Measurements from ENCODE around the gene POLR3A.
"Not testable (repeated sequence)": the region's sequence is repeated elsewhere in the genome, so short reads cannot be mapped to it uniquely, and the experiment has no call there.

The POLR3A gene

GRCh38 chr10:78015546-78015945 lies 13.8 kb downstream of the POLR3A start:
- DNase-seq: no peak

DNA sequence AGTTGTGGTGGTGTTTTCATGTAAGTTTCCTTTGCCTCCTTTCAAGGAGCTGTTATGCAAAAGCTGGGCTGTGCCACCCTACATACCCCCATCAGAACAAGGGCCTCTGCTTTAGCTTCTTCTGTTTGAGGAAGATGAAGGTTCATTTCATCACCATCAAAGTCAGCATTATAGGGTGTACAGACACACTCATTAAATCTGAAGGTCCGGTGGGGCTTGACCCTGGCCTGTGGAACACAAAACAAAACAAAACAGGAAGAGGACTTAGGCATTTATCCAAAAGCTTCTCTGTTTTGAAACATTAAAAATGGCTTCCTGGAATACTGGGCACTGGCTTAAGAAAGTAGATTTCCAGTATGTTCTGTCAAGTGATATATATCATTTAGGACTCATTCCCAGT lies 15.8 kb downstream of the POLR3A start:
- DNase-seq: no peak

DNA sequence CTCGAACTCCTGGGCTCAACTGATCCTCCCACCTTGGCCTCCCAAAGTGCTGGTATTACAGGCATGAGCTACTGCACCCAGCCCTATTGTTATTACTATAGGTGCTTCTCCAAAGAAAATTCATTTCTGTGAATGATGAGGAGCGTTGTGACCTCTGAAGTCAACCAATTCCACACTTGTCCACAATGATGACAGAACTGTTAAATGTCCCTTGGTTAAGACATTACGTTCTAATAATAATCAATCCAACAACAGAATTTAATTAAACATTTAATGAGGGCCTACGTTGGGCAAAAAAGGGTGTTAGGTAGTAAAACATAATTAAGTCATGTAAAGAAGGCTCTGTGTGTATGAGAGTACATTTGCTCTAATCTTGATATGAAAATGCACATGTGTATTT lies 18.2 kb downstream of the POLR3A start:
- DNase-seq: no peak

GRCh38 chr10:78010278-78010677 lies 19.0 kb downstream of the POLR3A start:
- DNase-seq: no peak

DNA sequence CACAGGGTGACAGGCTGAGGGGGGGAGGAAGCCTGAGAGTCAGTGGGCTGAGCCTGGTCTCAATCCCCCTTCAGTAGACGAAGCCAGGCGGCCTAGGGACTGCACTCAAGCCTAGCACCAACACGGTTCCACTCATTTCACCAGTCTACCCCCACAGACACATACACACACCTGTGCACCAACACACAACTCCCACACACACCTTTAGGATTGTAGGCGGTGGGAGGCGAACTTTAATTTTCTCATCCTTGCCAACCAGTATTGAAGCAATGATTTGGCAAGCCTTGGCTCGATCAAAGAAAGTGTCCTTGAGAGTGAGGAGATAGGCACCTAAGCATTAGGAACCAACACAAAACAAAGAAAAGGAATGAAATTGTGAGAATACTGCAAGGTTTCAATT lies 19.7 kb downstream of the POLR3A start:
- no peak for DNase-seq

GRCh38 chr10:78007172-78007571 lies 22.1 kb downstream of the POLR3A start:
- DNase-seq: no peak

DNA sequence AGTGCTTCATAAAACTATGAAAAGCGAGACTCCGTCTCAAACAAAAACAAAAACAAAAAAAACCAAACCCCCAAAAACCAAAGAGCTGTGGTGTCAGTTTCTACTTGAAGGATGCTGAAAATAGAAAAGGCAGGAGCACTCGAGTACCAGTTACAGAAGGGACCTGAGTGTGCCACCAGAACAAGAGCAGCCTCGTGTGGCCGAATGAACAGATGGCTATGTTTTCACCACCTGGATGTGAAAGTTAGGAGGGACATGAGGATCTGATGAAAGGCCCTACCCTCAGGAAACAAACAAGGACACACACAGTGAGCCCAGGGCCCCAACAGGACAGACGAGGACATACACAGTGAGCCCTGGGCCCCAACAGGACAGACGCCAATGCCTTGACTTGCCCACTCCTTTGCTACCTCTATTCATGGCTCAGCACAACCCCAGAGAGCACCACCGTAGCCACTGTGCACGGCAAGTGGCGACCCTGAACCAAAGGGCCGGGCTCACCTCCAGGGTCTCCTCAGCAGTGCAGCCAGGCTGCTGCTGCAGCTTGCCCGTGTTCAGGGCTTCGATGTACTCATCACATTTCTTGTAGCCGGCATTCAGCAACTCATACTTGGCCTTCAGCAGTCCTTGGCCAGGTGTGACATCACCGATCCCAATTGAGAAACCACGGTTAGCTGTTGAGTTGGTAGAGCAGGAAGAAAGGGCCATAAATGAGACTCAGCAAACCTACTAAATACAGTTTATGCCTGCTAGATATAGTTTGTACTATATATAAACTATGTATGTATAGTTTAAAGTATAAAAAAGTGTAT lies 24.9 kb downstream of the POLR3A start:
- no peak for DNase-seq

DNA sequence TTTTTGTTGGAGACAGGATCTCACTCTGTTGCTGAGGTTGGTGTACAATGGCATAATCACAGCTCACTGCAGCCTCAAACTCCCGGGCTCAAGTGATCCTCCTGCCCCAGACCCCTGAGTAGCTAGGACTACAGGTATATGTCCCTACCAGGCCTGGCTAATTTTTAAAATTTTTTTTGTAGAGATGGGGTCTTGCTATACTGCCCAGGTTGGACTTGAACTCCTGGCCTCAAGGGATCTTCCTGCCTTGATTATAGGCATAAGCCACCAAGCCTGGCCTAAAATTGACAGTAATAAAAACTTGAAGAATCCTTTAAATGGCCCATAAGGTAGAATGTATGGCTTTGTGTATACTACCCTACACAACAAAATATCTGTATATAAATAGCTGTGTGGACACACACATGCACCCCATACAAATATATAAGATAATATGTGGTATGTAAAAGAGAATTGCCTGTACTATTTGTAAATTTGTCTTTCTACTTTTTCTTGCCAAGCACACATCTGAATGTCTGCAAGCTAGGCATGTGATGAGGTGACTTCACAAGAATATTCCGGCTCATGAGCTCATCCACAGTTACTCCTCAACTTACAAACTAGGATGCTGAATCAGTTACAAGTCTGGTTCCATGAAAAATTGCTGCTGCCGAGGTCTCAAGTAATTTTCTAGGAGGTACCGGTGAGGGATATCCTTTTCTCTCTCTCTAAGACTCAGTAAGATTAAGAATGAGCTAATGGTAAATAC lies 26.6 kb downstream of the POLR3A start:
- DNase-seq: no peak

DNA sequence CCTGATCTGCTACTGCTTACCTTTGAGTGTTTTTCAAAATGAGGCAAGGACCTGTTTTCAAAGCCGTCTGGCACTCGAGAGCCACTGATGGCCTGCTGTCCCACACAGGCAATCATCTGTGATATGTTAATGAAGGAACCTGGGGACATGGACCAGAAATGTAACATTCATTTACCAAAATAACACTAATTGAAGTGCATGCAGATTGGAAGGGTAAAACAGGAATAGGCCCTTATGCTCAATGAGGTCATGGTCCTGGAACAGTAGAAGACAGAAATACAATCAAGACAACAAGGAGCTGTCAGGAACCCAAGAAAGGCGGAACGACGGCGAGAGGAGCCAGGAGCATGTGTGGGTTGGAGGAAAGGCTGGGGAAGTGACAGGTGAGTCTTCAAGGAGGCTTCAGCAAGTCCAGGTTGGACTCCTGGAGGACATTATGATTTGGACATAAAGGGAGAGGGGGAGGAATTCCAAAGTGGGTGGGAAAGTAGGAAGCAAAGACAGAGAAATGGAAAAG lies 28.3 kb downstream of the POLR3A start:
- DNase-seq: no peak

DNA sequence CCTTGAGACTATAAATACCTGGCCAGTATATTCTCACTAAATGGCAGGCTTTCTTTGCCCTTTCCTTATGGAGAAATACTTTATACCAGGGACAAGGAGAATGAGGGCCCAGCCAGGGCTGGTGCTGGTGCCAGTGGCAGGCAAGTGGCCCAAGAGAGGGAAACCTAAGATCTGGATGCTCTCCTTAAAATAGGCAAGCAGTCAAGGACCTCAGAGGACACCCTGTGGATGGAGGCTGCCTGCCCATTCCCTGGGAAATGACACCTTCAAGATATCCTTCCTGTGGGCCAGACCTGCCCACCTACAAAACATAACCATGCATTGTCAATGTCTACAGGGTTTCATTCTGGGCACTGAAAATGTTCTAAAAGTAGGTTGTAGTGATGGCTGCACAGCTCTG lies 29.1 kb downstream of the POLR3A start:
- DNase-seq: no peak

DNA sequence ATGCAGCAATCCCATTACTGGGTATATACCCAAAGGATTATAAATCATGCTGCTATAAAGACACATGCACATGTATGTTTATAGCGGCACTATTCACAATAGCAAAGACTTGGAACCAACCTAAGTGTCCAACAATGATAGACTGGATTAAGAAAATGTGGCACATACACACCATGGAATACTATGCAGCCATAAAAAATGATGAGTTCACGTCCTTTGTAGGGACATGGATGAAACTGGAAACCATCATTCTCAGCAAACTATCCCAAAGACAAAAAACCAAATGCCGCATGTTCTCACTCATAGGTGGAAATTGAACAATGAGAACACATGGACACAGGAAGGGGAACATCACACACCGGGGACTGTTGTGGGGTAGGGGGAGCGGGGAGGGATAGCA lies 30.5 kb downstream of the POLR3A start:
- DNase-seq: not testable (repeated sequence)

DNA sequence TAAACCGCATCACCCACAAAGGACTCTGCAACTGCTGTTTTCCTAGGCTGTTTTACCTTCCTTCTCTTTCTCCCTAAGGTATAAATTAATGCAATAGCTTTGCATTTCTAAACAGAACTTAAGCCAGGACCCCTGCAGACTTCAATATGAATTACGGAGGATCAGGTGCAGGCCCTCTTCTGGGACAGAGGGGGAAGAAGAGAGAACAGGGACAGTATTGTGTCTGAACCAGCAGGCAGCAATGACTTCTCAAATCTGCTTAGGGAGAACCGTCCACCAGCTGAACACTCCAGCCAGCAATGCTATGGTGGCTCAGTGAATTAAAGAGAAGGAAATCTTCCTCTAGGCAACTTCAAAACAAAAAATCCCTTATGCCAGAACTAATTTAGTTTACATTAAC lies 35.7 kb downstream of the POLR3A start:
- no peak for DNase-seq

DNA sequence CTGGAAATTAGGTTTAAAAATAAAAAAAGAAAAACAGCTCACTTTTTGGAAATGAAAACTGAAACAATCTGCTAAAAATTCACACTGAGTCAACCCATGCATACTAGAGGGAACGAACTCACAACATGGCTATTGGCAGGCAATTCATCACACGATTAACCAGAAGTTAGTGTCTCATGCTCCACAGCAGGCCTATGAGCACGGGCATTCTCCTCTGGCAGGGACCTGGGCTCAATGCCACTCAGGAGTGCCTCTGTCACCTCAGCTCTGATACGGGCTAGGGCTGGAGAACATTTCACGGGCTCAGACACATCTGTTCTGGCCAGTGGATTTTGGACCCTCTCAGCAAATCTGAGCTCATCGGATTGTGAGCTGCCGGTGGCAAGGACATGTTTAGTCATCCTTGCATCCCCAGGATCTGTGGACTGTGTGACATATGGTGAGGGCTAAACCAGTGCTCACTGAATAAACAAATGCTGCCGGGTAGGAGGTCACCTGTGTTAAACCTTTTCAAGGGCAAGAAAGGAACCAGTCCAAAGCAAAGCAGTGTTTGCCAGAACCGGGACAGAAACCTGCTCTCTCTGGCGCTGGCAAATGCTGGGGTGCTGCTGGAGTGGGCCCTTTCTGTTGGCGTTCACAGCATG lies 40.1 kb downstream of the POLR3A start:
- no peak for DNase-seq

GRCh38 chr10:77987671-77988255 lies 41.6 kb downstream of the POLR3A start:
- DNase-seq: no peak

GRCh38 chr10:77984986-77985385 lies 44.3 kb downstream of the POLR3A start:
- DNase-seq: no peak

- no peak for DNase-seq
Observed at GRCh38 chr10:77983384-77984341, 45.7 kb downstream of the POLR3A start.

DNA sequence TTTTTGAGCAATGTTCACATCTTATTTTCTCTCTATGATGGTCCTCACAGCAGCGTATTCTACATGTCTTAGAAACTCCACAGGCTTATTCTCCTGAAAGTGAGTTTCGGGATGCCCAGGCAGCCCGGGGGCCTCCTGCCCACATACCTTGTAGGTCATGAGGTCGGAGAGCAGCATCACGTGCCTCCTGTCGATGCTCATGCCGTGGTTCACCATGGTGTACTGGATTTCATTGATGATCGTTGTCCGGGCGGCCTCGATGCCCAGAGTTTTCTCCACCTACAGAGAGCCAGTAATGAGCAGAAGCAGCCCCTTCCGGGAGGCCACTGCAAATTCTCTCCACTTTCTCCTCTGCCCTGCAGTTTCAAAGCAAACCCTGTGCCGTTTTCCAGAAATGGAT lies 48.0 kb downstream of the POLR3A start:
- no peak for DNase-seq

DNA sequence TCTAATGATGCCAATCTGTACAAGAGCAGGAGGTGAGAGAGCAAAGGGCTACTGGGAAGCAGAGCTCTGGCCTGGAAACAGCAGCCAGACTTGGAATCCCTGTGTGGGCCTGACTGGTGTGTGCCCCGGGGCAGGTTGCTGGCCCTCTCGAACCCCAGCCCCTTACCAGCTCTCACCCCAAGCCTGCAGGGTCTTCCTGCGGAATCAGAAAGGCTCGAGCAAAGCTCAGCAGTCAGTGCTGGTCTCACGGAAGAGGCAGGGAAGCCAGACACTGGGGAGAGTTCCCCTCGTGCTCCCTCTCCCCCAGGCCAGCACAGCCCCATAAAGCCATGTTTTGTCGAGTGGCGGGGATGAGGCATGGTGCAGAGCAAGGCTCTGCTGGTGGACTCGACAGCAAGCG lies 50.1 kb downstream of the POLR3A start:
- no peak for DNase-seq

DNA sequence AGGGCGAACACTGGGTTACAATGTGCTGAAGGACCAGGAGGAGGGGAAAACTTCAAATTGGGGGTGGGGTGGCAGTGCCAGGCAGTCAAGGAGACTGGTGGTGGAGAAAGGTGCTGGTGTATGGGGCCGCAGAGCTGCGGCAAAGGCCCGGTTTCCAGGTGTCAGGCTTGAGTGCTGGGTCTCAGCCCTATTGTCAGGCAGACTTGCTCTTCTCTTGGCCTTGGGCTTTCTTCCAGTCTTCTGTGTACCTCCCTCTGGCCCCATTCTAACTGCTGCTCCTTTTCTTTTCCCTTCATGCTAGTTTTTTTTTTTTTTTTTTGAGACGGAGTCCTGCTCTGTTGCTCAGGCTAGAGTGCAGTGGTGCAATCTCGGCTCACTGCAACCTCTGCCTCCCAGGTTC lies 51.0 kb downstream of the POLR3A start:
- DNase-seq: no peak

DNA sequence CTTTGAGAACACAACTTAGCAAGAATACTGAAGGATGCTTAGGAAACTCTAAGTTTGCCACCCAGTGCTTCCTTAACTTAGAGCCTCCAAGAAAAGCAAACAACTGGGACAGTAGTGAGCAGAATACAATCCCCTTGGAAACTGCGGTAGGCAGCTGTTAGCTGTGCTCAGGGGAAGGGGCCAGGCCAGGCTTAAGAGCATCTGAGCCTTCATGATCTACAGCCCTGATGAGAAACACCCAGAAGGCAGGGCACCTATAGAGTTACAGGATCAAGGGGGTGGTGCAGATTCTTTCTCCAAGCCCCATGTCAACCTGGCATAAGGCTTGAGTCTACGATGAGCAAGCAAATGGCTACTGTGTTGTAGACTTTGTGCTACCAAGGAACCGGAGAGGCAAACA lies 51.4 kb downstream of the POLR3A start:
- DNase-seq: no peak

- no peak for DNase-seq
Observed at GRCh38 chr10:77977016-77977415, 52.3 kb downstream of the POLR3A start.

GRCh38 chr10:77975086-77975666 lies 54.1 kb downstream of the POLR3A start:
- DNase-seq: no peak
